ENCODE results near the gene CARD10. TPM values are rescaled to one million over a fixed set of nuclear protein-coding genes. Genes with fewer than 3 reads are reported as not detected.
A peak's percentile ranks its signal among the peaks of the same experiment; 100 is the strongest.

The CARD10 gene
- total and polyA plus RNA-seq, 2 of the 13 experiments (the other 11 are each of a cell fraction or from before 2014, with no cell fraction given): 35.2 to 55.8 TPM

- TF ChIP-seq RNF2 (conservative IDR thresholded peaks at IDR 0.05; ENCODE audit: low read depth) (peak; percentile 63; the same call in 1 of the 2 replicates), ZBED4 (CRISPR knock-in tag; IDR thresholded peaks at IDR 0.05; ENCODE audit: borderline replicate concordance) (peak; percentile 97), CREM (IDR thresholded peaks at IDR 0.05) (peak; percentile 84), CREM (CRISPR knock-in tag; IDR thresholded peaks at IDR 0.05) (no peak), ZNF225 (CRISPR knock-in tag; IDR thresholded peaks at IDR 0.05) (no peak; the same call in 1 of the 2 replicates), ZNF709 (CRISPR knock-in tag; IDR thresholded peaks at IDR 0.05) (peak; percentile 93), ZNF34 (CRISPR knock-in tag; IDR thresholded peaks at IDR 0.05; ENCODE audit: borderline replicate concordance) (peak; percentile 97; the same call in 1 of the 2 replicates), RXRB (CRISPR knock-in tag; IDR thresholded peaks at IDR 0.05; ENCODE audit: borderline replicate concordance) (peak; percentile 98), RARA (CRISPR knock-in tag; IDR thresholded peaks at IDR 0.05) (peak; percentile 98), BHLHE40 (IDR thresholded peaks at IDR 0.05; ENCODE audit: low read length) (peak; percentile 55; the same call in 1 of the 2 replicates), ZNF720 (CRISPR knock-in tag; IDR thresholded peaks at IDR 0.05) (no peak), RARG (CRISPR knock-in tag; IDR thresholded peaks at IDR 0.05; ENCODE audit: low read depth) (peak; percentile 94), ZNF839 (CRISPR knock-in tag; IDR thresholded peaks at IDR 0.05; ENCODE audit: borderline replicate concordance) (0 out of 2 replicates have a peak, but pooled peaks have one; percentile 52), HDAC2 (CRISPR knock-in tag; IDR thresholded peaks at IDR 0.05) (peak; percentile 94), RELA (CRISPR knock-in tag; IDR thresholded peaks at IDR 0.05) (no peak), ZNF296 (CRISPR knock-in tag; conservative IDR thresholded peaks at IDR 0.05) (peak; percentile 80), PHF5A (CRISPR knock-in tag; IDR thresholded peaks at IDR 0.05; ENCODE audit: low read depth, unreplicated experiment) (peak; percentile 92), ZEB1 (IDR thresholded peaks at IDR 0.05; ENCODE audit: insufficient replicate concordance, low read depth) (peak; percentile 96), ZFAT (CRISPR knock-in tag; conservative IDR thresholded peaks at IDR 0.05) (no peak), NFYC (CRISPR knock-in tag; IDR thresholded peaks at IDR 0.05) (0 out of 2 replicates have a peak, but pooled peaks have one; percentile 18), KAT7 (CRISPR knock-in tag; IDR thresholded peaks at IDR 0.05; ENCODE audit: borderline replicate concordance) (peak; percentile 55; the same call in 1 of the 2 replicates)
- TF ChIP-seq, protein P1, sequence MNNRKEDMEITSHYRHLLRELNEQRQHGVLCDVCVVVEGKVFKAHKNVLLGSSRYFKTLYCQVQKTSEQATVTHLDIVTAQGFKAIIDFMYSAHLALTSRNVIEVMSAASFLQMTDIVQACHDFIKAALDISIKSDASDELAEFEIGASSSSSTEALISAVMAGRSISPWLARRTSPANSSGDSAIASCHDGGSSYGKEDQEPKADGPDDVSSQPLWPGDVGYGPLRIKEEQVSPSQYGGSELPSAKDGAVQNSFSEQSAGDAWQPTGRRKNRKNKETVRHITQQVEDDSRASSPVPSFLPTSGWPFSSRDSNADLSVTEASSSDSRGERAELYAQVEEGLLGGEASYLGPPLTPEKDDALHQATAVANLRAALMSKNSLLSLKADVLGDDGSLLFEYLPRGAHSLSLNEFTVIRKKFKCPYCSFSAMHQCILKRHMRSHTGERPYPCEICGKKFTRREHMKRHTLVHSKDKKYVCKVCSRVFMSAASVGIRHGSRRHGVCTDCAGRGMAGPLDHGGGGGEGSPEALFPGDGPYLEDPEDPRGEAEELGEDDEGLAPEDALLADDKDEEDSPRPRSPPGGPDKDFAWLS (CRISPR knock-in tag; IDR thresholded peaks at IDR 0.05; ENCODE audit: borderline replicate concordance): 0 out of 2 replicates have a peak, but pooled peaks have one; percentile 65
- TF ChIP-seq, protein P2, sequence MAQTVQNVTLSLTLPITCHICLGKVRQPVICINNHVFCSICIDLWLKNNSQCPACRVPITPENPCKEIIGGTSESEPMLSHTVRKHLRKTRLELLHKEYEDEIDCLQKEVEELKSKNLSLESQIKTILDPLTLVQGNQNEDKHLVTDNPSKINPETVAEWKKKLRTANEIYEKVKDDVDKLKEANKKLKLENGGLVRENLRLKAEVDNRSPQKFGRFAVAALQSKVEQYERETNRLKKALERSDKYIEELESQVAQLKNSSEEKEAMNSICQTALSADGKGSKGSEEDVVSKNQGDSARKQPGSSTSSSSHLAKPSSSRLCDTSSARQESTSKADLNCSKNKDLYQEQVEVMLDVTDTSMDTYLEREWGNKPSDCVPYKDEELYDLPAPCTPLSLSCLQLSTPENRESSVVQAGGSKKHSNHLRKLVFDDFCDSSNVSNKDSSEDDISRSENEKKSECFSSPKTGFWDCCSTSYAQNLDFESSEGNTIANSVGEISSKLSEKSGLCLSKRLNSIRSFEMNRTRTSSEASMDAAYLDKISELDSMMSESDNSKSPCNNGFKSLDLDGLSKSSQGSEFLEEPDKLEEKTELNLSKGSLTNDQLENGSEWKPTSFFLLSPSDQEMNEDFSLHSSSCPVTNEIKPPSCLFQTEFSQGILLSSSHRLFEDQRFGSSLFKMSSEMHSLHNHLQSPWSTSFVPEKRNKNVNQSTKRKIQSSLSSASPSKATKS (CRISPR knock-in tag; IDR thresholded peaks at IDR 0.05): no peak; the same call in 1 of the 2 replicates
Measured at GRCh38 chr22:37501610-37502341, 17.4 kb downstream of the CARD10 start (continued).

All from HepG2 (cell line).